GM12873 (cell line): Measurements from ENCODE around the gene CHKA.

ENCODE experiments used
- CTCF ChIP-seq: IDR thresholded peaks from 2 replicates; pipeline ENCODE4 v1.5.1; 2012; ENCODE audit warnings: low read depth, mild to moderate bottlenecking, moderate library complexity, low read length, control low read depth; ENCODE audit not compliant: insufficient read depth; ENCODE audit errors: missing control alignments

Gene CHKA

GRCh38 chr11:68148879-68149278, 27.7 kb upstream of the CHKA start:
- TF ChIP-seq CTCF = no peak

DNA sequence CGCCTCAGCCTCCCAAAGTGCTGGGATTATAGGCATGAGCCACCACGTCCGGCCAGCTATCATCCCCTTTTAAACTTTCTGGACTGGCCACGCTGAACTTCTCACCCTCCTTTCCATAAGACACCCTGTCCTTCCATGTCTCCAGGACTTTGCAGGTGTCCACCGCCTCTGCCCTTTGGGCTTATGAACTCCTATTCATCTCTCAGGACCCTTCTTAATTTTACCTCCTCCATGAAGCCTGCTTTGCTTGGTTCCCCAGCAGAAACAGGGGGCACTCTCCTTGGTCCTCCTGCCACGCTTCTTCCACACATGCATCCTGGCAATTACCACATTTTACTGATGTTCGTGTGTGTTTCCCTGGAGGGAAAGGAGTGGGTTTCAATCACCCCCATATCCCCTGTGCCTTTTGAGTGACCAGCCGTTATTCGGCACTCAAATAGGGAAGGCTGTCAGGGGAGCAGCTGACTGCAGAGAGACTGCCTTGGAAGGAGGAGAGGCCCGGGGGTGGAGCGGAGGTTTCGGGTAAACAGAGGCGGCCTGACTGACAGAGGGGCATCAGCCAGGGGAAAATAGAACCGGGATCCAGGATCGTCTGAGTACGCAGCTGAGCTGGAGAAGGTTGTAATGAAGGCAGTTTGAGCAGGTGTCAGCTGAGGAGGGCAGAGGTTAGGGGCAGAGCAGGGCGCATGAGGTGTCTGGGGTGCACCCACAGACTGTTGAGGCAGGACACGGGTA, 27.1 kb upstream of the CHKA start:
- TF ChIP-seq CTCF = no peak

- TF ChIP-seq CTCF = no peak
These were observed 25.7 kb upstream of the CHKA start for GRCh38 chr11:68146704-68147474.

- TF ChIP-seq CTCF = no peak
These were observed 24.9 kb upstream of the CHKA start for GRCh38 chr11:68146010-68146540.

GRCh38 chr11:68145120-68145866, 24.1 kb upstream of the CHKA start:
- TF ChIP-seq CTCF = no peak

- no peak for TF ChIP-seq CTCF
These were observed 22.1 kb upstream of the CHKA start for GRCh38 chr11:68143310-68143689.
